NCI-H128 (cell line): ENCODE measurements around the gene CYP2A7.
"Not testable (repeated sequence)": the region's sequence is repeated elsewhere in the genome, so short reads cannot be mapped to it uniquely, and the experiment has no call there.

Experiments
- DNase-seq: peaks from one replicate; lab custom pipeline; 2025; ENCODE audit not compliant: unreplicated experiment; lab: John Stamatoyannopoulos, UW

CYP2A7 gene

DNA sequence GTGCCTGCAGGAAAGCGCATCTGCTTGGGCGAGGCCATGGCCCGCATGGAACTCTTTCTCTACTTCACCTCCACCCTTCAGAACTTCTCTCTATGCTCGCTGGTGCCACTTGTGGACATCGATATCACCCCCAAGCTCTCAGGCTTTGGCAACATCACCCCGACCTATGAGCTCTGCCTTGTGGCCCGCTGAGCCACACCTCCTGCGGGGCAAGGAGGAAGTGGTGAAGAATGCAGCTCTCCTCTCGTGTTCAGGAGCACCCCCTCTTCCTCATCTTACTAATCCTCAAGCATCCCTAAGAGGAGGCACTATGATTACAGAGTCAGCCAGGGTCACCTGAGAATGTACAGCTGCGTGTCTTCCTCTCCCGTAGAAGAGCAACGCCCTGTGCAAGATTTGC, 17.9 kb upstream of the CYP2A7 start:
- not testable (repeated sequence) for DNase-seq

DNA sequence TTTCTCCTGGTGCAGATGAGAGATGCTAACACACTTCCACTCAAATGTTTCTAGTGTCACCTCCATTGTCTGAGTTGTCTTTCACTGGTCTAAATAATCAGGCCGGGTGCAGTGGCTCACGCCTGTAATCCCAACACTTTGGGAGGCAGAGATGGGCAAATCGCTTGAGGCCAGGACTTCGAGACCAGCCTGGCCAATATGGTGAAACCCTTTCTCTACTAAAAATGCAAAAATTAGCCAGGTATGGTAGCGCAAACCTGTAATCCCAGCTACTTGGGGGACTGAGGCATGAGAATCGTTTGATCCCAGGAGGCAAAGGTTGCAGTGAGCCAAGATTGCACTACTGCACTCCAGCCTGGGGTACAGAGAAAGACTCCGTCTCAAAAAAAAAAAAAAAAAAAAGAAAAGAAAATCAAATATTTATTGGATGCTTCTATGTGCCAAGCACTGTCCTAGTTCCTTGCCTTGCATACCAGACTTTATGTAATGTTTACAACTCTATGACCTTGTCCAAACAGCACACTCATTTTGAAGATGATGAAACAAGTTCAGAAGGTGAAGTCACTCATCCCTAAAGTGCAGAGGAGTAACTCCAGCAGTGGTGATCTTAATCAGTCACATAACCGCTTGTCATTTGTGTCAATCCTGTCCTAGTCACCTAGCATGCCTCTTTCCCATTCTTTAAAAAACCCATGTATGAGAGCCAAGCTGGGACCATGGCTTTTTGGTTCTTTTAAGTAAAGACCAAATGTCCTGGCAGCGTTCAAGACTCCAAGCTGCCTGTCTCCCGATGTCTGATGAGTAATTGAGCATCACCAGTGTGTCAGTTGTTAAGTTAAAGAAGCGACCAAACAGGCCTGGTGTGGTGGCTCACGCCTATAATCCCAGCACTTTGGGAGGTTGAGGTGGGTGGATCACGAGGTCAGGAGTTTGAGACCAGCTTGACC, 15.1 kb upstream of the CYP2A7 start:
- not testable (repeated sequence) for DNase-seq

DNA sequence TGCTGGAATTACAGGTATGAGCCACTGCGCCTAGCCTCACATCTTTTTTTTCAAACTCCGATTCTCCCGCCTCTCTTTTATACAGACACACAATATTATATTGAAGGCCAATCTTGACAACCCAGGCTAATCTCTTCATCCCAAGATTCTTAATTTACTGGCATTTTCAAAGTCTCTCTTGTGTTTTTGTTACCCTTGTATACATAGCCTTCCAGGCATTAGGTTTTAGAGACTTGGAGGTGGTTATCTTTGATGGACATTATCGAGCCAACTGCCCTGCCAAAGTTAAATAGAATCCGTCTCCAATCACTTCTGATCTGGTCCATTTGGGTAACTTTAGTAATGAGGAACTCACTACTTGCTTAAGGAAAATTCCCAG, 14.4 kb upstream of the CYP2A7 start:
- no peak for DNase-seq

DNA sequence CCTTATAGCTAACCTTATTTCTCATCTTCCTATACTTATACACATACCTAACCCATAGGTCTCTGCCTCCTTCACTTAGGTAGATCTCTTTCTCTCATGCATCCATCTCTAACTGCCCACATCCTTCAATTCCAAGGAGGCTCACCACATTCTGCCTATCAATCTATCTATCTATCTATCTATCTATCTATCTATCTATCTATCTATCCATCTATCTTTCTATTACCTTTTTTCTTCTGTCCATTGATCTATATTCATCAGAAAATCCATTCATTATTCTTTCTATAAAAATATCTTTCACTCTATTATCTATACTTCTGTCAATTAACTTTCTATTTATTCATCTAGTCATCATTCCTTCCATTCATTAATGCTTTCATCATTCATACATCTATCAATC, 11.1 kb upstream of the CYP2A7 start:
- no peak for DNase-seq

GRCh38 chr19:40889366-40889765, 7.3 kb upstream of the CYP2A7 start:
- no peak for DNase-seq

DNA sequence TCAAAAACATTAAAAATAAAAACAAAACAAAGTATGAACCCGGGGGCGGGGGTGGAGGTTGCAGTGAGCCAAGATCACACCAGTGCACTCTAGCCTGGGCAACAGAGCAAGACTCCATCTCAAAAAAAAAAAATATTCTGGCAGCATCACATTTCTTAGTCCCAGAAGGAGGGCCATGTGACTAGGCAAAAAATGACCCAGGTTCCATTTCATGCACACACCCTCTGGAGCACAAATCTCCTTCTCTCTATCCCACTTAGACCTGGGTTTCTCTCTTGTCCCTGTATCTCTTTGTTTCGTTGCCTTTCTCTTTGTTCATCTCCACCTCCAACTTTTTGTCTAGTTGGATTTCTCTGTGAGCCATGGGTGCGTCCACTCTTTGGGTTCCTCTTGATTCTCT, 6.2 kb upstream of the CYP2A7 start:
- DNase-seq = no peak

DNA sequence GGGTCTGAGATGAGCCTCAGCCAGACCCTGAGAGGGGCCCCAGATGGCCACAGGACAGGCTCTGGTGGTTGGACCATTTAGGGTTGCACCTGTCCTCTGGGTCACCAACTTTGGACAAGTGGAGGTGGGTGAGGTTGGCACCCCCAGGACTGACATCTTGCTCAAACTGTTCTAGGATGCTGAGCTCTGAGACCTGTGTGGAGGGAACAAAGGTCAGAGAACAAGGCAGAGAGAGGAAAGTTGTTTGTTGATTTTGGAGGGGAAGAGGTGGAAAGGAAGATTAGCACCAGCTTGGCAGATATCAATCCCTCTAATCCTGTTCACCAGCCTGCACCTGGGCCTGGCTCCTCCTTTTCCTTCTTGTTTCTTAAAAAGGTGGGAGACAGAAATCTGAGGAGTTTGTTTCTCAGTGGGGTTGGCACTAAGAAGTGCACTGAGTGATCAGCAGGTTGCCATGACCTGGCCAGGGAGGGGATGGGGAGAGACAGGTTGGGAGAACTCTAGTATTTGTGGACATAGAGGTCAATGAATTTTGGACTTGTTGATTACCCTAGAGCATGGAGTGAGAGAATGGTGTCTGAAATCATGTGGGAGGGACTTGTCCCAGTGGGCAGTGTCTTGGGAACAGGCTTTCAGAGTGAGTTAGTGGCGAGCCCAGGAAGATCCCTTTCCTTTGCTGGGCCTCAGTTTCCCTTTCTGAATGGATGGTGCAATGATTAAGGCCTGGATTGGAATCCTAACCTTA, 2.3 kb upstream of the CYP2A7 start:
- not testable (repeated sequence) for DNase-seq

GRCh38 chr19:40879349-40879748, 2.7 kb downstream of the CYP2A7 start:
- not testable (repeated sequence) for DNase-seq

DNA sequence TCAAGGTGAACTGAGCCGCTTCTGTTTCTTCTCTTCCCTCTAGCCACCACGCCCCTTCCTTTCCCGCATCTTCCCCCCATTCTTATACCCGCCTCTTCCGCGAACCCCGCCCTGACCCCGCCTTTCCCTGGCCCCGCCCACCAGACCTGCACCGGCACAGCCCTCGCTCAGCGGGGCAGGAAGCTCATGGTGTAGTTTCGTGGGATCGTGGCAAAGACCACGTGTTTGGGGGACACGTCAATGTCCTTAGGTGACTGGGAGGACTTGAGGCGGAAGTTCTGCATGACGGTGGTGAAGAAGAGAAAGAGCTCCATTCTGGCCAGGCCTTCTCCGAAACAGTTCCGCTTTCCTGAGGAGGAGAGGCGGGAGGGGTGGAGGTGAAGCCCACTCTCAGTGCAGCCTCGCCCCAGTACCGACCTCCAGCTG, 6.5 kb downstream of the CYP2A7 start:
- DNase-seq = not testable (repeated sequence)

GRCh38 chr19:40874874-40875273, 7.2 kb downstream of the CYP2A7 start:
- not testable (repeated sequence) for DNase-seq

- not testable (repeated sequence) for DNase-seq
Measured at GRCh38 chr19:40873873-40874272, 8.2 kb downstream of the CYP2A7 start.

DNA sequence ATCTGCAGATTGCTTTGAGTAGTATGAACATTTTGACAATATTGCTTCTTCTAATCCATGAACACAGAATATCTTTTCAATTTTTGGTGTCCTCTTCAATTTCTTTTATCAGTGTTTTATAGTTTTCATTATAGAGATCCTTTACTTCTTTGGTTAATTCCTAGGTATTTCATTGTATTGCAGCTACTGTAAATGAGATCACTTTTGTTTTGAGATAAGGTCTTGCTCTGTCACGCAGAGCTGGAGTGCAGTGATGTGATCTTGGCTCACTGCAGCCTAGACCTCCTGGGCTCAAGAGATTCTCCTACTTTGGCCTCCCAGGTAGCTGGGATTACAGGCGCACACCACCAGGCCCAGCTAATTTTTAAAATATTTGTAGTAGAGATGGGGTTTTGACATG, 9.8 kb downstream of the CYP2A7 start:
- no peak for DNase-seq

- no peak for DNase-seq
Measured at GRCh38 chr19:40867701-40868100, 14.3 kb downstream of the CYP2A7 start.

DNA sequence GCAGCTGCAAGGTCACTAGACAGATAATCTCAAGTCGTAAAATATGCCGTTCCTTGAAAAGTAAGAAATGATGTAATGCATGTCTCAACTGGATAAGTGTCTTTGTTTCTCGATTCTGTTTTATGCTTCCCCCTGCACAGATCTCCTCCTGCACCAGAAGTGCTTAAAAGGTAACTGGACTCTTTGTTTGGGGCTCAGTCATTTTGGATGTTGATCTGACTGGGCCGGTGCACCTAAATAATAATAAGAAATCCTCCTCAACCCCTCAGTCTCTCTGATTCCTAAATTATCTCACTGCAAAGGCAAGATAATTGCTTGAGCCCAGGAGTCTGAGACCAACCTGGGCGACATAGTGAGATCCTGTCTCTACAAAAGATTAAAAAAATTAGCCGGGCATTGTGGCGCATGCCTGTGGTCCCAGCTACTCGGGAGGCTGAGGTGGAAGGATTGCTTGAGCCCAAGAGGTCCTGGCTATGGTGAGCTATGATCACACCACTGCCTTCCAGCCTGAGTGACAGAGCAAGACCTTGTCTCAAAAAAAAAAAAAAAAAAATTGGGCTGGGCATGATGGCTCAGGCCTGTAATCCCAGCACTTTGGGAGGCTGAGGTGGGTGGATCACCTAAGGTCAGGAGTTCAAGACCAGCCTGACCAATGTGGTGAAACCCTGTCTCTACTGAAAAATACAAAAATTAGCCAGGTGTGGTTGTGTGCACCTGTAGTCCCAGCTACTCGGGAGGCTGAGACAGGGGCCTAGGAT, 17.1 kb downstream of the CYP2A7 start:
- not testable (repeated sequence) for DNase-seq

DNA sequence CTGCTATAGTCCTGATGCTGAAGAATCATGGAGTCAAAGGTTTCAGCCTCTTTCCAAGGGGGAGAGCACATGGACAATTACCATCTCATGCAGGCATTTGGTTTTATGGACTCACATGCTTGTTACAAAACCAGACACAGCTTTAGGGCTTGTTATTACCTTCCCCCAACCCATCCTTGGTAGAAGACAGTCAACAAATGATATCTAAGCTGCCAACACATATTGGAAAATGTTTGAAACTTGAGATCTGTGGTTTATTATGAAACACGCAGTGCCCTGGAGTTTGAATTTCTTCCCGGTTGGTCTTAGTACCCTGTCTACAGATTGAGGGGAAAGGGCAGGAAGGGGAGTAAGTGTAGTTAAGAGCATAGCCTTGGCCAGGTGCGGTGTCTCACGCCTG, 19.2 kb downstream of the CYP2A7 start:
- no peak for DNase-seq

- DNase-seq = no peak
Measured at GRCh38 chr19:40862333-40862732, 19.7 kb downstream of the CYP2A7 start.

DNA sequence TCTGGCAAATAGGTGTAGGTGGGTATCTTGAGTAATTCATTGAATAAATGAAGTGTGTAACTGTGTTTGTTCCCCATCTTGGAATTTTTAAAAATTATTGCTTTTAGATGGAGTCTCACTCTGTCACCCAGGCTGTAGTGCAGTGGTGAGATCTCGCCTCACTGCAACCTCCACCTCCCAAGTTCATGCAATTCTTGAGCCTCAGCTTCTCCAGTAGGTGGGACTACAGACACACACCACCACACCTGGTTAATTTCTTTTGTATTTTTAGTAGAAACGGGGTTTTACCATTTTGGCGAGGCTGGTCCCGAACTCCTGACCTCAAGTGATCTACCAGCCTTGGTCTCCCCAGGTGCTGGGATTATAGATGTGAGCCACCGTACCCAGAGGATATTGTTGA, 23.9 kb downstream of the CYP2A7 start:
- no peak for DNase-seq

DNA sequence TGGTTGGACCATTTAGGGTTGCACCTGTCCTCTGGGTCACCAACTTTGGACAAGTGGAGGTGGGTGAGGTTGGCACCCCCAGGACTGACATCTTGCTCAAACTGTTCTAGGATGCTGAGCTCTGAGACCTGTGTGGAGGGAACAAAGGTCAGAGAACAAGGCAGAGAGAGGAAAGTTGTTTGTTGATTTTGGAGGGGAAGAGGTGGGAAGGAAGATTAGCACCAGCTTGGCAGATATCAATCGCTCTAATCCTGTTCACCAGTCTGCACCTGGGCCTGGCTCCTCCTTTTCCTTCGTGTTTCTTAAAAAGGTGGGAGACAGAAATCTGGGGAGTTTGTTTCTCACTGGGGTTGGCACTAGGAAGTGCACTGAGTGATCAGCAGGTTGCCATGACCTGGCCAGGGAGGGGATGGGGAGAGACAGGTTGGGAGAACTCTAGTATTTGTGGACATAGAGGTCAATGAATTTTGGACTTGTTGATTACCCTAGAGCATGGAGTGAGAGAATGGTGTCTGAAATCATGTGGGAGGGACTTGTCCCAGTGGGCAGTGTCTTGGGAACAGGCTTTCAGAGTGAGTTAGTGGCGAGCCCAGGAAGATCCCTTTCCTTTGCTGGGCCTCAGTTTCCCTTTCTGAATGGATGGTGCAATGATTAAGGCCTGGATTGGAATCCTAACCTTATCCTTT, 29.4 kb downstream of the CYP2A7 start:
- DNase-seq = not testable (repeated sequence)

DNA sequence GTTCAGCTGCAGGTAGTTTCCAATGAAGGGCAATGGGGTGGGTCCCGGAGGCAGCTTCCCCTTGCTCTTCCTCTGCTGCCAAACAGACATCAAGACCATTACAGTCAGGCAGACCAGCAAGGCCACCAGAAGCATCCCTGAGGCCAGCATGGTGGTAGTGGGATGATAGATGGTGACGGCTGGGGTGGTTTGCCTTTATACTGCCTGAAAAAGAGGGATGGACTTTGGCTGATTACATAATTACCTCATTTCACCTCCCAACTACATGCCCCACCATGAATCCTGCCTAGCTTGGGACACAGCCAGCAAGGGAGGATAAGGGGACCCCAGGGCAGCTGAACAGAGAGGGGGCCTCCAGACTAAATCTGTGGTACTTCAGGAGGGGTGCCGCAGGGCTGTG, 31.8 kb downstream of the CYP2A7 start, which contains the start of gene CYP2A6:
Gene CYP2A6 (minus strand): TSS at position 171 of the 400 bp plus-strand sequence. CDS start 21 bp downstream, at position 150.
- DNase-seq = not testable (repeated sequence)

DNA sequence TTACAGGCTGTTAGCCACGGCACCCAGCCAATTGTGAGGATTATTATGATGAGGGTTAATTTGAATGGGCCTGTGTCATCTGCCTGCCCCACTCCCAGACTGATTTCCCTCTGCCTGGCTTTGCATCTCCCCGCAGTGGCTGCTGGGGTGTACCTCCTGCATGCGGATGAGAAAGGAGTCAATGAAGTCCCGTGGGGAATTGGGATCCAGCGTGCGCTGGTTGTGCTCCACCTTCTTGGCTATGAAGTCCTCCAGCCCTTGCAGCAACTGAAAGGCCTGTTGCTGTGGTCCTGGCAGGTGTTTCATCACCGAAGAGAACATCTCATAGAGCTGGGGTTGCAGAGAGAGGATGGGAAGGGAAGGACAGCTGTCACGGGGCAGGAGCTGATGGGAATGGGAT, 35.3 kb downstream of the CYP2A7 start:
- DNase-seq = not testable (repeated sequence)

DNA sequence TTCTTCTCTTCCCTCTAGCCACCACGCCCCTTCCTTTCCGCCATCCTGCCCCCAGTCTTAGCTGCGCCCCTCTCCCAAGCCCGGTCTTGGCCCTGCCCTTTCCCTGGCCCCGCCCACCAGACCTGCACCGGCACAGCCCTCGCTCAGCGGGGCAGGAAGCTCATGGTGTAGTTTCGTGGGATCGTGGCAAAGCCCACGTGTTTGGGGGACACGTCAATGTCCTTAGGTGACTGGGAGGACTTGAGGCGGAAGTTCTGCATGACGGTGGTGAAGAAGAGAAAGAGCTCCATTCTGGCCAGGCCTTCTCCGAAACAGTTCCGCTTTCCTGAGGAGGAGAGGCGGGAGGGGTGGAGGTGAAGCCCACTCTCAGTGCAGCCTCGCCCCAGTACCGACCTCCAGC, 38.4 kb downstream of the CYP2A7 start:
- DNase-seq = not testable (repeated sequence)
